ENCODE measurements around the gene TMEM26. TPM values are rescaled to one million over a fixed set of nuclear protein-coding genes. Genes with fewer than 3 reads are reported as not detected.

TMEM26 gene
- total RNA-seq, 1 donor from 2014 or later: 0.18 TPM

GRCh38 chr10:61423178-61423577, 30.0 kb downstream of the TMEM26 start:
- Histone ChIP-seq H2AFZ (ENCODE audit: low read depth, low read length) (no peak overlapping the region), H3K9ac (ENCODE audit: low read length) (no peak overlapping the region), H4K20me1 (ENCODE audit: insufficient read depth, low read length) (no peaks in the 10 kb centered on the region), H3K27ac (ENCODE audit: low read depth, low read length) (no peak overlapping the region), H3K4me2 (ENCODE audit: low read length) (no peak overlapping the region), H3K36me3 (ENCODE audit: insufficient read depth, low read length) (no peaks in the 10 kb centered on the region), H3K27me3 (ENCODE audit: insufficient read depth, low read length) (no peaks in the 10 kb centered on the region), H3K4me1 (ENCODE audit: insufficient read depth, low read length) (no peaks in the 10 kb centered on the region), H3K79me2 (ENCODE audit: insufficient read depth, low read length) (no peaks in the 10 kb centered on the region), H3K9me3 (ENCODE audit: insufficient read depth, low read depth, low read length) (peaks cover 6% of the 10 kb centered on the region), H3K4me3 (ENCODE audit: insufficient read depth, low read depth, low read length) (no peak overlapping the region)
- no peak overlapping the region for H3K27ac Mint-ChIP-seq (ENCODE audit: unreplicated experiment)
- H3K36me3 Mint-ChIP-seq (ENCODE audit: low read depth, unreplicated experiment): no peaks in the 10 kb centered on the region
- DNase-seq (ENCODE audit: low read depth) (no peak), FAIRE-seq (no peak)
- no peaks in the 10 kb centered on the region for H3K27me3 Mint-ChIP-seq (ENCODE audit: low read depth, unreplicated experiment)
- peaks cover 5% of the 10 kb centered on the region for H3K9me3 Mint-ChIP-seq (ENCODE audit: unreplicated experiment)
- H3K4me1 Mint-ChIP-seq (ENCODE audit: low read depth, unreplicated experiment): no peaks in the 10 kb centered on the region
- no peak for TF ChIP-seq EZH2 (IDR thresholded peaks at IDR 0.05; ENCODE audit: insufficient read depth, low read length)
- no peak for TF ChIP-seq CTCF (IDR thresholded peaks at IDR 0.05; ENCODE audit: insufficient read depth, low read depth, low read length)
- H3K4me3 Mint-ChIP-seq (ENCODE audit: unreplicated experiment): no peak overlapping the region

GRCh38 chr10:61417661-61418060, 35.5 kb downstream of the TMEM26 start:
- TF ChIP-seq CTCF (IDR thresholded peaks at IDR 0.05; ENCODE audit: insufficient read depth, low read depth, low read length): no peak
- no peak overlapping the region for H3K4me3 Mint-ChIP-seq (ENCODE audit: unreplicated experiment)
- H3K27ac Mint-ChIP-seq (ENCODE audit: unreplicated experiment): no peak overlapping the region
- DNase-seq (ENCODE audit: low read depth): no peak
- no peaks in the 10 kb centered on the region for H3K27me3 ChIP-seq (ENCODE audit: insufficient read depth, low read length)
- no peak overlapping the region for H2AFZ ChIP-seq (ENCODE audit: low read depth, low read length)
- H4K20me1 ChIP-seq (ENCODE audit: insufficient read depth, low read length): no peaks in the 10 kb centered on the region
- no peak for FAIRE-seq
- no peaks in the 10 kb centered on the region for H3K79me2 ChIP-seq (ENCODE audit: insufficient read depth, low read length)
- H3K4me1 ChIP-seq (ENCODE audit: insufficient read depth, low read length): no peaks in the 10 kb centered on the region
- no peak overlapping the region for H3K4me3 ChIP-seq (ENCODE audit: insufficient read depth, low read depth, low read length)
- H3K9me3 Mint-ChIP-seq (ENCODE audit: unreplicated experiment): no peaks in the 10 kb centered on the region
- H3K27ac ChIP-seq (ENCODE audit: low read depth, low read length): no peak overlapping the region
- no peaks in the 10 kb centered on the region for H3K36me3 ChIP-seq (ENCODE audit: insufficient read depth, low read length)
- no peaks in the 10 kb centered on the region for H3K4me1 Mint-ChIP-seq (ENCODE audit: low read depth, unreplicated experiment)
- no peak overlapping the region for H3K9ac ChIP-seq (ENCODE audit: low read length)
- peaks cover under 1% of the 10 kb centered on the region for H3K9me3 ChIP-seq (ENCODE audit: insufficient read depth, low read depth, low read length)
- no peak overlapping the region for H3K4me2 ChIP-seq (ENCODE audit: low read length)
- H3K36me3 Mint-ChIP-seq (ENCODE audit: low read depth, unreplicated experiment): no peaks in the 10 kb centered on the region
- no peaks in the 10 kb centered on the region for H3K27me3 Mint-ChIP-seq (ENCODE audit: low read depth, unreplicated experiment)

GRCh38 chr10:61415824-61416223, 37.4 kb downstream of the TMEM26 start:
- Histone ChIP-seq H3K9ac (ENCODE audit: low read length) (no peak overlapping the region), H3K4me2 (ENCODE audit: low read length) (no peak overlapping the region), H3K27me3 (ENCODE audit: insufficient read depth, low read length) (no peaks in the 10 kb centered on the region), H2AFZ (ENCODE audit: low read depth, low read length) (no peak overlapping the region), H3K79me2 (ENCODE audit: insufficient read depth, low read length) (no peaks in the 10 kb centered on the region), H3K9me3 (ENCODE audit: insufficient read depth, low read depth, low read length) (no peaks in the 10 kb centered on the region), H3K27ac (ENCODE audit: low read depth, low read length) (no peak overlapping the region), H4K20me1 (ENCODE audit: insufficient read depth, low read length) (no peaks in the 10 kb centered on the region), H3K36me3 (ENCODE audit: insufficient read depth, low read length) (no peaks in the 10 kb centered on the region), H3K4me1 (ENCODE audit: insufficient read depth, low read length) (no peaks in the 10 kb centered on the region), H3K4me3 (ENCODE audit: insufficient read depth, low read depth, low read length) (no peak overlapping the region)
- Mint-ChIP-seq H3K9me3 (ENCODE audit: unreplicated experiment) (no peaks in the 10 kb centered on the region), H3K27me3 (ENCODE audit: low read depth, unreplicated experiment) (no peaks in the 10 kb centered on the region), H3K4me1 (ENCODE audit: low read depth, unreplicated experiment) (no peaks in the 10 kb centered on the region), H3K27ac (ENCODE audit: unreplicated experiment) (no peak overlapping the region), H3K4me3 (ENCODE audit: unreplicated experiment) (no peak overlapping the region), H3K36me3 (ENCODE audit: low read depth, unreplicated experiment) (no peaks in the 10 kb centered on the region)
- no peak for TF ChIP-seq EZH2 (IDR thresholded peaks at IDR 0.05; ENCODE audit: insufficient read depth, low read length)
- no peak for TF ChIP-seq CTCF (IDR thresholded peaks at IDR 0.05; ENCODE audit: insufficient read depth, low read depth, low read length)
- FAIRE-seq: no peak
- no peak for DNase-seq (ENCODE audit: low read depth)
